Panc1 (cell line): ENCODE measurements around the gene PLEKHO2. TPM values are rescaled to one million over a fixed set of nuclear protein-coding genes. Genes with fewer than 3 reads are reported as not detected.

ENCODE experiments used
- ATAC-seq: fragments of 200-7000 bp; cut with Tn5 transposase; 2 replicates; pipeline ENCODE4 v1.9.1; 2020; ENCODE audit warnings: mild to moderate bottlenecking, moderate library complexity
- BruUV-seq: library from RNA; stranded (reverse); fragments of 400-500 nt; replicated peaks from 2 replicates; lab custom pipeline; 2021; lab: Mats Ljungman, UMichigan
- CTCF ChIA-PET: fragments of 300-600 bp; sonication (Branson Sonifier 250); formaldehyde crosslinking; loops from one replicate; lab custom pipeline; 2022; ENCODE audit warnings: antibody characterized with exemption; lab: Charles Lee
- POLR2A ChIA-PET: fragments of 300-600 bp; sonication (Branson Sonifier 250); formaldehyde crosslinking; loops from one replicate; lab custom pipeline; 2022; ENCODE audit warnings: antibody characterized with exemption; lab: Charles Lee
- DNase-seq: peaks from one replicate; pipeline ENCODE4 v3.0.0-alpha.2; 2010; ENCODE audit warnings: low read depth, low spot score
- H3K27ac ChIP-seq: 2 replicates; pipeline ENCODE4 v1.5.1; 2011; ENCODE audit warnings: mild to moderate bottlenecking, low read length, inconsistent platforms
- H3K27me3 ChIP-seq: fragments of 200-500 bp; sonication (Bioruptor generic); 2 replicates; pipeline ENCODE4 v1.6.0; 2014; ENCODE audit warnings: low read length, inconsistent platforms; ENCODE audit not compliant: control insufficient read depth, insufficient read depth
- H3K36me3 ChIP-seq: fragments of 200-500 bp; sonication (Bioruptor generic); 2 replicates; pipeline ENCODE4 v1.5.1; 2014; ENCODE audit warnings: inconsistent platforms, mild to moderate bottlenecking, low read length, moderate library complexity; ENCODE audit not compliant: control insufficient read depth, insufficient read depth
- H3K4me1 ChIP-seq: 2 replicates; pipeline ENCODE4 v1.5.1; 2011; ENCODE audit warnings: inconsistent platforms, mild to moderate bottlenecking, low read length, moderate library complexity; ENCODE audit not compliant: control insufficient read depth, insufficient read depth
- H3K4me3 ChIP-seq, 2 experiments: 2 replicates each; pipeline ENCODE4 v1.5.1; 2011 to 2012; ENCODE audit warnings: low read depth in 2 of 2, low read length in 2 of 2, mild to moderate bottlenecking in 2 of 2, inconsistent platforms in 1 of 2, moderate library complexity in 1 of 2
- H3K9me3 ChIP-seq: fragments of 200-500 bp; sonication (Bioruptor generic); 2 replicates; pipeline ENCODE4 v1.5.1; 2014; ENCODE audit warnings: low read depth, mild to moderate bottlenecking, inconsistent platforms, low read length, moderate library complexity; ENCODE audit not compliant: control insufficient read depth, insufficient read depth
- POLR2AphosphoS5 ChIP-seq: IDR thresholded peaks from 2 replicates; pipeline ENCODE4 v1.6.1; 2012; ENCODE audit warnings: mild to moderate bottlenecking, low read depth, low read length, moderate library complexity
- REST ChIP-seq, 2 experiments: IDR thresholded peaks; 2 replicates each; pipeline ENCODE4 v1.6.1; 2011 to 2012; ENCODE audit warnings: low read depth in 2 of 2, control low read depth in 1 of 2, low read length in 1 of 2, mild to moderate bottlenecking in 1 of 2, moderate library complexity in 1 of 2; ENCODE audit not compliant: insufficient read depth in 1 of 2
- SIN3A ChIP-seq: IDR thresholded peaks from 2 replicates; pipeline ENCODE4 v1.6.1; 2012; ENCODE audit warnings: low read depth, mild to moderate bottlenecking, low read length, moderate library complexity, borderline replicate concordance; ENCODE audit not compliant: insufficient read depth
- TCF7L2 ChIP-seq: IDR thresholded peaks from 2 replicates; pipeline ENCODE4 v1.6.1; 2011; ENCODE audit warnings: mild to moderate bottlenecking, low read depth, low read length, inconsistent platforms
- in situ Hi-C: cut with HindIII; loops from 2 replicates; pipeline ENCODE4 v1.10.0; 2016; ENCODE audit warnings: low sequenced_read_pairs, low pct_unique_long_range_greater_than_20kb
- intact Hi-C: fragments of 100-400 bp; cut with micrococcal nuclease; formaldehyde crosslinking; loops from one replicate; pipeline ENCODE4 v1.10.0; 2022; ENCODE audit not compliant: unreplicated experiment
- total RNA-seq: library from RNA; stranded (reverse); gene quantifications from one replicate; pipeline ENCODE4 v1.2.1, GENCODE V29; 2021; ENCODE audit not compliant: unreplicated experiment
- TF ChIP-seq, protein P1 (sequence below): fragments of 450-650 bp; IDR thresholded peaks from 2 replicates; pipeline ENCODE4 v1.5.1; 2017; ENCODE audit warnings: mild to moderate bottlenecking

Gene PLEKHO2
- total RNA-seq, 1 experiment from 2014 or later, result 11.1 TPM

DNA sequence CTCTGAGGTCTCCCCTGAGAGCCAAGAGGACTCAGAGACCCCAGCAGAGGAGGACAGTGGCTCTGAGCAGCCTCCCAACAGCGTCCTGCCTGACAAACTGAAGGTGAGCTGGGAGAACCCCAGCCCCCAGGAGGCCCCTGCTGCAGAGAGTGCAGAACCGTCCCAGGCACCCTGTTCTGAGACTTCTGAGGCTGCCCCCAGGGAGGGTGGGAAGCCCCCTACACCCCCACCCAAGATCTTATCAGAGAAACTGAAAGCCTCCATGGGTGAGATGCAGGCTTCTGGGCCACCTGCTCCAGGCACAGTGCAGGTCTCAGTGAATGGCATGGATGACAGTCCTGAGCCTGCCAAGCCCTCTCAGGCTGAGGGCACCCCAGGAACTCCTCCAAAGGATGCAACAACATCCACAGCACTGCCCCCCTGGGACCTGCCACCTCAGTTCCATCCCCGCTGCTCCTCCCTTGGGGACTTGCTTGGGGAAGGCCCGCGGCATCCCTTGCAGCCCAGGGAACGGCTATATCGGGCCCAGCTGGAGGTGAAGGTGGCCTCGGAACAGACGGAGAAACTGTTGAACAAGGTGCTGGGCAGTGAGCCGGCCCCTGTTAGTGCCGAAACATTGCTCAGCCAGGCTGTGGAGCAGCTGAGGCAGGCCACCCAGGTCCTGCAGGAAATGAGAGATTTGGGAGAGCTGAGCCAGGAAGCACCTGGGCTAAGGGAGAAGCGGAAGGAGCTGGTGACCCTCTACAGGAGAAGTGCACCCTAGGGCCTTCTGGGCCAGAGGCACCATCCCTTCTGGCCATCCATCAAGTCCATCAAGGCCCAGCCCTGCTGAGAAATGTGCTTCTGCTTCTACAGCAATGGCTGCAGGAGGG is 23.6 kb downstream of the PLEKHO2 start:
- in situ Hi-C loops, result no loop called here
- no peak overlapping the region for H3K27ac ChIP-seq

GRCh38 chr15:64865998-64866520 is 24.3 kb downstream of the PLEKHO2 start:
- intact Hi-C loops, result no loop called here
- Histone ChIP-seq H3K9me3 (no peaks in the 10 kb centered on the region), H3K4me3 (no peak overlapping the region), H3K27me3 (no peaks in the 10 kb centered on the region), H3K4me1 (no peaks in the 10 kb centered on the region; the same call in 1 of the 2 replicates), H3K36me3 (no peaks in the 10 kb centered on the region), H3K27ac (no peak overlapping the region)
- ATAC-seq (peak; percentile 33; the same call in 1 of the 2 replicates), DNase-seq (no peak)
- BruUV-seq, result no TSS peak
- ChIA-PET POLR2A (no interaction called here), CTCF (no interaction called here)
- in situ Hi-C loops, result no loop called here
- no peak for TF ChIP-seq SIN3A
- no peak for TF ChIP-seq REST (IDR thresholded peaks at IDR 0.05; ENCODE audit: insufficient read depth in 1 of 2, low read depth in 2 of 2, low read length in 1 of 2)
- no peak for TF ChIP-seq POLR2AphosphoS5
- TF ChIP-seq TCF7L2, result no peak
- TF ChIP-seq, protein P1, sequence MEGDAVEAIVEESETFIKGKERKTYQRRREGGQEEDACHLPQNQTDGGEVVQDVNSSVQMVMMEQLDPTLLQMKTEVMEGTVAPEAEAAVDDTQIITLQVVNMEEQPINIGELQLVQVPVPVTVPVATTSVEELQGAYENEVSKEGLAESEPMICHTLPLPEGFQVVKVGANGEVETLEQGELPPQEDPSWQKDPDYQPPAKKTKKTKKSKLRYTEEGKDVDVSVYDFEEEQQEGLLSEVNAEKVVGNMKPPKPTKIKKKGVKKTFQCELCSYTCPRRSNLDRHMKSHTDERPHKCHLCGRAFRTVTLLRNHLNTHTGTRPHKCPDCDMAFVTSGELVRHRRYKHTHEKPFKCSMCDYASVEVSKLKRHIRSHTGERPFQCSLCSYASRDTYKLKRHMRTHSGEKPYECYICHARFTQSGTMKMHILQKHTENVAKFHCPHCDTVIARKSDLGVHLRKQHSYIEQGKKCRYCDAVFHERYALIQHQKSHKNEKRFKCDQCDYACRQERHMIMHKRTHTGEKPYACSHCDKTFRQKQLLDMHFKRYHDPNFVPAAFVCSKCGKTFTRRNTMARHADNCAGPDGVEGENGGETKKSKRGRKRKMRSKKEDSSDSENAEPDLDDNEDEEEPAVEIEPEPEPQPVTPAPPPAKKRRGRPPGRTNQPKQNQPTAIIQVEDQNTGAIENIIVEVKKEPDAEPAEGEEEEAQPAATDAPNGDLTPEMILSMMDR, result no peak

More for the DNA sequence above, 23.6 kb downstream of the PLEKHO2 start:
- ATAC-seq (no peak), DNase-seq (no peak)
- no peaks in the 10 kb centered on the region; the same call in 1 of the 2 replicates for H3K4me1 ChIP-seq
- no peaks in the 10 kb centered on the region for H3K27me3 ChIP-seq
- no peaks in the 10 kb centered on the region for H3K9me3 ChIP-seq
- intact Hi-C loops, result no loop called here
- no peak overlapping the region for H3K4me3 ChIP-seq
- H3K36me3 ChIP-seq, result no peaks in the 10 kb centered on the region
- ChIA-PET CTCF (interaction anchor here (0.6 kb wide), 1 partner anchor 121 kb away, joined by 3 read pairs; no protein-coding TSS in a partner anchor), POLR2A (interaction anchor here (0.6 kb wide), 1 partner anchor 9 kb away, joined by 5 read pairs; no protein-coding TSS in a partner anchor)
- no peak for TF ChIP-seq REST (IDR thresholded peaks at IDR 0.05; ENCODE audit: insufficient read depth in 1 of 2, low read depth in 2 of 2, low read length in 1 of 2)
- TF ChIP-seq SIN3A, result no peak
- TF ChIP-seq POLR2AphosphoS5, result no peak
- TF ChIP-seq, protein P1, result no peak
- no peak for TF ChIP-seq TCF7L2
- no TSS peak for BruUV-seq
